ENCODE results near the gene COMTD1.

The COMTD1 gene

DNA sequence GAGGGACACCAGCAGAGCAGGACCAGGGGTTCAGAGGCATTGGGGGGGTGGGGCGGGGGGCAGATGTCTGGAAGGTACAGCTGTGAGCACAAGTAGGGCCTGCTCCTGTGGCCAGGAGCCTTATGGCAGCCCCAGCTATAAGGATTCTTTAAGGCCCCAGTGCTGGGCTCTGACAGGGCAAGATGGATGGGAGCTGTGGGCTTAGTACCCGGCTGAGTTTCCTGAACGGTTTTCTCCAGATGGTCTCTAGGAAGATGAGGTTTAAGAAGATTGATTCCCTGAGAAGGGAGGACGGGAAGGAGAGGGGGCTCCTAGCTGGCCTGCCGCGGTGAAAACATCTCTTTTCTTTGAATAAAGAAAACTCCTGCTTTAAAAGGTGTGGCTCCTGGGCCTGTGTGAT lies 30.1 kb upstream of the COMTD1 start:
- ATAC-seq = no peak
- no peak for TF ChIP-seq BACH2 (CRISPR knock-in tag; IDR thresholded peaks at IDR 0.05; ENCODE audit: borderline replicate concordance)
- TF ChIP-seq, protein P1, sequence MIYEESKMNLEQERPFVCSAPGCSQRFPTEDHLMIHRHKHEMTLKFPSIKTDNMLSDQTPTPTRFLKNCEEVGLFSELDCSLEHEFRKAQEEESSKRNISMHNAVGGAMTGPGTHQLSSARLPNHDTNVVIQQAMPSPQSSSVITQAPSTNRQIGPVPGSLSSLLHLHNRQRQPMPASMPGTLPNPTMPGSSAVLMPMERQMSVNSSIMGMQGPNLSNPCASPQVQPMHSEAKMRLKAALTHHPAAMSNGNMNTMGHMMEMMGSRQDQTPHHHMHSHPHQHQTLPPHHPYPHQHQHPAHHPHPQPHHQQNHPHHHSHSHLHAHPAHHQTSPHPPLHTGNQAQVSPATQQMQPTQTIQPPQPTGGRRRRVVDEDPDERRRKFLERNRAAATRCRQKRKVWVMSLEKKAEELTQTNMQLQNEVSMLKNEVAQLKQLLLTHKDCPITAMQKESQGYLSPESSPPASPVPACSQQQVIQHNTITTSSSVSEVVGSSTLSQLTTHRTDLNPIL (CRISPR knock-in tag; IDR thresholded peaks at IDR 0.05; ENCODE audit: low read depth) = no peak
- TF ChIP-seq, protein P2, sequence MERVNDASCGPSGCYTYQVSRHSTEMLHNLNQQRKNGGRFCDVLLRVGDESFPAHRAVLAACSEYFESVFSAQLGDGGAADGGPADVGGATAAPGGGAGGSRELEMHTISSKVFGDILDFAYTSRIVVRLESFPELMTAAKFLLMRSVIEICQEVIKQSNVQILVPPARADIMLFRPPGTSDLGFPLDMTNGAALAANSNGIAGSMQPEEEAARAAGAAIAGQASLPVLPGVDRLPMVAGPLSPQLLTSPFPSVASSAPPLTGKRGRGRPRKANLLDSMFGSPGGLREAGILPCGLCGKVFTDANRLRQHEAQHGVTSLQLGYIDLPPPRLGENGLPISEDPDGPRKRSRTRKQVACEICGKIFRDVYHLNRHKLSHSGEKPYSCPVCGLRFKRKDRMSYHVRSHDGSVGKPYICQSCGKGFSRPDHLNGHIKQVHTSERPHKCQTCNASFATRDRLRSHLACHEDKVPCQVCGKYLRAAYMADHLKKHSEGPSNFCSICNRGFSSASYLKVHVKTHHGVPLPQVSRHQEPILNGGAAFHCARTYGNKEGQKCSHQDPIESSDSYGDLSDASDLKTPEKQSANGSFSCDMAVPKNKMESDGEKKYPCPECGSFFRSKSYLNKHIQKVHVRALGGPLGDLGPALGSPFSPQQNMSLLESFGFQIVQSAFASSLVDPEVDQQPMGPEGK (CRISPR knock-in tag; IDR thresholded peaks at IDR 0.05; ENCODE audit: borderline replicate concordance) = no peak
- TF ChIP-seq ZNF70 (CRISPR knock-in tag; IDR thresholded peaks at IDR 0.05) = no peak
- TF ChIP-seq, protein P3, sequence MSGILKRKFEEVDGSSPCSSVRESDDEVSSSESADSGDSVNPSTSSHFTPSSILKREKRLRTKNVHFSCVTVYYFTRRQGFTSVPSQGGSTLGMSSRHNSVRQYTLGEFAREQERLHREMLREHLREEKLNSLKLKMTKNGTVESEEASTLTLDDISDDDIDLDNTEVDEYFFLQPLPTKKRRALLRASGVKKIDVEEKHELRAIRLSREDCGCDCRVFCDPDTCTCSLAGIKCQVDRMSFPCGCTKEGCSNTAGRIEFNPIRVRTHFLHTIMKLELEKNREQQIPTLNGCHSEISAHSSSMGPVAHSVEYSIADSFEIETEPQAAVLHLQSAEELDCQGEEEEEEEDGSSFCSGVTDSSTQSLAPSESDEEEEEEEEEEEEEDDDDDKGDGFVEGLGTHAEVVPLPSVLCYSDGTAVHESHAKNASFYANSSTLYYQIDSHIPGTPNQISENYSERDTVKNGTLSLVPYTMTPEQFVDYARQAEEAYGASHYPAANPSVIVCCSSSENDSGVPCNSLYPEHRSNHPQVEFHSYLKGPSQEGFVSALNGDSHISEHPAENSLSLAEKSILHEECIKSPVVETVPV (CRISPR knock-in tag; IDR thresholded peaks at IDR 0.05) = no peak
- TF ChIP-seq ZFP30 (CRISPR knock-in tag; IDR thresholded peaks at IDR 0.05) = no peak
- TF ChIP-seq ZNF565 (CRISPR knock-in tag; conservative IDR thresholded peaks at IDR 0.05; ENCODE audit: low read depth) = no peak
- TF ChIP-seq ZFP3 (CRISPR knock-in tag; IDR thresholded peaks at IDR 0.05) = no peak
- no peak for TF ChIP-seq TCF4 (CRISPR knock-in tag; IDR thresholded peaks at IDR 0.05; ENCODE audit: borderline replicate concordance)
- no peak for TF ChIP-seq CSDC2 (CRISPR knock-in tag; IDR thresholded peaks at IDR 0.05)

DNA sequence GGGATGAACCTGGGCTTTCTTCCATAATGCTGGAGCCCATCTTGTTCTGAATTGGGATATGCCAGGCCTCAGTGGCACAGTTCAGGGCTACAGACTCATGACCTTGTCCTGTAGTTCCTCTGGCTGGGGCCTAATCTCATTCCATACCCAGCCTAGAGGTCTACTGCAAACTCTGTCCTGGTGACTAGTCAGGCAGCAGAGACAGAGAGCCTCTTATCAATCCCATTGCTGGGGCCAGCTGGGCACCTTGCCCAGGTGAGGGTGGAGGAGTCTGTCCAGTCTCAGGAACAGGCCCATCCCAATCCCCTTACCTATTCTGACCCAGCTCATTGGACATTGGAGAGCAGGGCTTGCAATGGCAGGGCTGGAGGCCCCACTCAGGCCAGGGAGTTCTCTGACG lies 28.0 kb upstream of the COMTD1 start:
- TF ChIP-seq, protein P3 (CRISPR knock-in tag; IDR thresholded peaks at IDR 0.05) = no peak
- no peak for TF ChIP-seq TOX (CRISPR knock-in tag; IDR thresholded peaks at IDR 0.05; ENCODE audit: borderline replicate concordance)
- no peak for TF ChIP-seq BACH2 (CRISPR knock-in tag; IDR thresholded peaks at IDR 0.05; ENCODE audit: borderline replicate concordance)
- no peak for TF ChIP-seq TCF4 (CRISPR knock-in tag; IDR thresholded peaks at IDR 0.05; ENCODE audit: borderline replicate concordance)
- TF ChIP-seq ZNF565 (CRISPR knock-in tag; conservative IDR thresholded peaks at IDR 0.05; ENCODE audit: low read depth) = no peak
- TF ChIP-seq, protein P1 (CRISPR knock-in tag; IDR thresholded peaks at IDR 0.05; ENCODE audit: low read depth) = no peak
- TF ChIP-seq OSR1 (CRISPR knock-in tag; IDR thresholded peaks at IDR 0.05) = no peak
- no peak for TF ChIP-seq ZFP30 (CRISPR knock-in tag; IDR thresholded peaks at IDR 0.05)
- TF ChIP-seq, protein P4, sequence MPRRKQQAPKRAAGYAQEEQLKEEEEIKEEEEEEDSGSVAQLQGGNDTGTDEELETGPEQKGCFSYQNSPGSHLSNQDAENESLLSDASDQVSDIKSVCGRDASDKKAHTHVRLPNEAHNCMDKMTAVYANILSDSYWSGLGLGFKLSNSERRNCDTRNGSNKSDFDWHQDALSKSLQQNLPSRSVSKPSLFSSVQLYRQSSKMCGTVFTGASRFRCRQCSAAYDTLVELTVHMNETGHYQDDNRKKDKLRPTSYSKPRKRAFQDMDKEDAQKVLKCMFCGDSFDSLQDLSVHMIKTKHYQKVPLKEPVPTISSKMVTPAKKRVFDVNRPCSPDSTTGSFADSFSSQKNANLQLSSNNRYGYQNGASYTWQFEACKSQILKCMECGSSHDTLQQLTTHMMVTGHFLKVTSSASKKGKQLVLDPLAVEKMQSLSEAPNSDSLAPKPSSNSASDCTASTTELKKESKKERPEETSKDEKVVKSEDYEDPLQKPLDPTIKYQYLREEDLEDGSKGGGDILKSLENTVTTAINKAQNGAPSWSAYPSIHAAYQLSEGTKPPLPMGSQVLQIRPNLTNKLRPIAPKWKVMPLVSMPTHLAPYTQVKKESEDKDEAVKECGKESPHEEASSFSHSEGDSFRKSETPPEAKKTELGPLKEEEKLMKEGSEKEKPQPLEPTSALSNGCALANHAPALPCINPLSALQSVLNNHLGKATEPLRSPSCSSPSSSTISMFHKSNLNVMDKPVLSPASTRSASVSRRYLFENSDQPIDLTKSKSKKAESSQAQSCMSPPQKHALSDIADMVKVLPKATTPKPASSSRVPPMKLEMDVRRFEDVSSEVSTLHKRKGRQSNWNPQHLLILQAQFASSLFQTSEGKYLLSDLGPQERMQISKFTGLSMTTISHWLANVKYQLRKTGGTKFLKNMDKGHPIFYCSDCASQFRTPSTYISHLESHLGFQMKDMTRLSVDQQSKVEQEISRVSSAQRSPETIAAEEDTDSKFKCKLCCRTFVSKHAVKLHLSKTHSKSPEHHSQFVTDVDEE (CRISPR knock-in tag; IDR thresholded peaks at IDR 0.05) = no peak
- no peak for TF ChIP-seq ZFP3 (CRISPR knock-in tag; IDR thresholded peaks at IDR 0.05)
- TF ChIP-seq, protein P2 (CRISPR knock-in tag; IDR thresholded peaks at IDR 0.05; ENCODE audit: borderline replicate concordance) = no peak
- no peak for TF ChIP-seq ZNF8 (CRISPR knock-in tag; IDR thresholded peaks at IDR 0.05)
- no peak for TF ChIP-seq PPARA (CRISPR knock-in tag; IDR thresholded peaks at IDR 0.05; ENCODE audit: borderline replicate concordance)
- no peak for TF ChIP-seq ZNF70 (CRISPR knock-in tag; IDR thresholded peaks at IDR 0.05)
- TF ChIP-seq CSDC2 (CRISPR knock-in tag; IDR thresholded peaks at IDR 0.05) = no peak
- no peak for TF ChIP-seq ISL1 (CRISPR knock-in tag; IDR thresholded peaks at IDR 0.05)
- no peak for TF ChIP-seq RARB (CRISPR knock-in tag; IDR thresholded peaks at IDR 0.05)
- TF ChIP-seq, protein P5, sequence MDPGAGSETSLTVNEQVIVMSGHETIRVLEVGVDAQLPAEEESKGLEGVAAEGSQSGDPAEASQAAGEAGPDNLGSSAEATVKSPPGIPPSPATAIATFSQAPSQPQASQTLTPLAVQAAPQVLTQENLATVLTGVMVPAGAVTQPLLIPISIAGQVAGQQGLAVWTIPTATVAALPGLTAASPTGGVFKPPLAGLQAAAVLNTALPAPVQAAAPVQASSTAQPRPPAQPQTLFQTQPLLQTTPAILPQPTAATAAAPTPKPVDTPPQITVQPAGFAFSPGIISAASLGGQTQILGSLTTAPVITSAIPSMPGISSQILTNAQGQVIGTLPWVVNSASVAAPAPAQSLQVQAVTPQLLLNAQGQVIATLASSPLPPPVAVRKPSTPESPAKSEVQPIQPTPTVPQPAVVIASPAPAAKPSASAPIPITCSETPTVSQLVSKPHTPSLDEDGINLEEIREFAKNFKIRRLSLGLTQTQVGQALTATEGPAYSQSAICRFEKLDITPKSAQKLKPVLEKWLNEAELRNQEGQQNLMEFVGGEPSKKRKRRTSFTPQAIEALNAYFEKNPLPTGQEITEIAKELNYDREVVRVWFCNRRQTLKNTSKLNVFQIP (CRISPR knock-in tag; IDR thresholded peaks at IDR 0.05; ENCODE audit: borderline replicate concordance, low read depth) = no peak
- no peak for ATAC-seq
